GM12874 (cell line): ENCODE data around the gene CNDP1.

ENCODE experiments used
- CTCF ChIP-seq: IDR thresholded peaks from 2 replicates; pipeline ENCODE4 v1.5.1; 2011; ENCODE audit warnings: low read depth, mild to moderate bottlenecking, control low read depth, low read length, moderate library complexity; ENCODE audit not compliant: insufficient read depth

CNDP1 gene

GRCh38 chr18:74507927-74508326, 26.4 kb upstream of the CNDP1 start:
- no peak for TF ChIP-seq CTCF

- TF ChIP-seq CTCF = no peak
Measured at GRCh38 chr18:74508366-74508765, 25.9 kb upstream of the CNDP1 start.

- no peak for TF ChIP-seq CTCF
Measured at GRCh38 chr18:74508821-74509225, 25.5 kb upstream of the CNDP1 start.

- no peak for TF ChIP-seq CTCF
Measured at GRCh38 chr18:74509856-74510769, 24.2 kb upstream of the CNDP1 start.

GRCh38 chr18:74510770-74511095, 23.6 kb upstream of the CNDP1 start:
- no peak for TF ChIP-seq CTCF

- no peak for TF ChIP-seq CTCF
Measured at GRCh38 chr18:74511823-74512222, 22.5 kb upstream of the CNDP1 start.

GRCh38 chr18:74512321-74513053, 21.8 kb upstream of the CNDP1 start:
- TF ChIP-seq CTCF = no peak
